HepG2 (cell line): Measurements from ENCODE around the gene UCKL1. TPM values are rescaled to one million over a fixed set of nuclear protein-coding genes. Genes with fewer than 3 reads are reported as not detected.

Experiments used
- BCL3 ChIP-seq: sonication (generic); formaldehyde crosslinking; IDR thresholded peaks from 2 replicates; pipeline ENCODE4 v1.5.1; 2020; ENCODE audit warnings: mild to moderate bottlenecking, missing genetic modification reagents, moderate library complexity
- CERS6 ChIP-seq: sonication (generic); formaldehyde crosslinking; IDR thresholded peaks from 2 replicates; pipeline ENCODE4 v1.5.0; 2020; ENCODE audit warnings: missing genetic modification reagents
- GATAD2A ChIP-seq: IDR thresholded peaks from 2 replicates; pipeline ENCODE4 v1.6.1; 2016
- MIER3 ChIP-seq: IDR thresholded peaks from 2 replicates; pipeline ENCODE4 v1.6.1; 2016; ENCODE audit warnings: missing compliant biosample characterization, borderline replicate concordance
- MTF2 ChIP-seq: sonication (generic); formaldehyde crosslinking; IDR thresholded peaks from 2 replicates; pipeline ENCODE4 v1.5.0; 2020; ENCODE audit warnings: missing genetic modification reagents, borderline replicate concordance
- ONECUT2 ChIP-seq: sonication (generic); formaldehyde crosslinking; IDR thresholded peaks from 2 replicates; pipeline ENCODE4 v1.4.0; 2020; ENCODE audit warnings: missing genetic modification reagents
- POLR2G ChIP-seq: fragments of 200-400 bp; formaldehyde crosslinking; IDR thresholded peaks from 2 replicates; pipeline ENCODE4 v1.6.1; 2018; ENCODE audit warnings: mild to moderate bottlenecking, low read depth, low read length, moderate library complexity
- SP2 ChIP-seq: sonication (generic); formaldehyde crosslinking; IDR thresholded peaks from 2 replicates; pipeline ENCODE4 v1.5.1; 2020; ENCODE audit warnings: mild to moderate bottlenecking, missing genetic modification reagents
- TAF1 ChIP-seq: sonication (generic); formaldehyde crosslinking; IDR thresholded peaks from 2 replicates; pipeline ENCODE4 v1.4.0; 2020; ENCODE audit warnings: missing genetic modification reagents
- ZNF225 ChIP-seq: sonication (generic); formaldehyde crosslinking; IDR thresholded peaks from 2 replicates; pipeline ENCODE4 v1.4.0; 2020; ENCODE audit warnings: mild to moderate bottlenecking, missing genetic modification reagents
- ZNF280B ChIP-seq: sonication (generic); formaldehyde crosslinking; IDR thresholded peaks from 2 replicates; pipeline ENCODE4 v1.5.0; 2020; ENCODE audit warnings: missing genetic modification reagents, mild to moderate bottlenecking, borderline replicate concordance
- ZNF317 ChIP-seq: sonication (generic); formaldehyde crosslinking; IDR thresholded peaks from 2 replicates; pipeline ENCODE4 v1.5.0; 2020; ENCODE audit warnings: mild to moderate bottlenecking, missing genetic modification reagents
- ZNF639 ChIP-seq: conservative IDR thresholded peaks from 2 replicates; pipeline ENCODE4 v1.6.1; 2018; ENCODE audit warnings: missing genetic modification reagents
- ZNF687 ChIP-seq: sonication (generic); formaldehyde crosslinking; IDR thresholded peaks from 2 replicates; pipeline ENCODE4 v1.5.1; 2020; ENCODE audit warnings: mild to moderate bottlenecking, missing genetic modification reagents, moderate library complexity
- ZNF703 ChIP-seq: sonication (generic); formaldehyde crosslinking; IDR thresholded peaks from 2 replicates; pipeline ENCODE4 v1.5.1; 2020; ENCODE audit warnings: missing genetic modification reagents, mild to moderate bottlenecking, moderate library complexity, borderline replicate concordance
- ZNF704 ChIP-seq: sonication (generic); formaldehyde crosslinking; IDR thresholded peaks from 2 replicates; pipeline ENCODE4 v1.8.1; 2023; ENCODE audit warnings: mild to moderate bottlenecking, inconsistent platforms, moderate library complexity, missing genetic modification reagents, borderline replicate concordance
- ZSCAN9 ChIP-seq: IDR thresholded peaks from 2 replicates; pipeline ENCODE4 v1.6.1; 2016; ENCODE audit warnings: borderline replicate concordance
- polyA plus RNA-seq, 8 experiments: library from polyadenylated mRNA; depleted of rRNA in 3 of 8; stranded (reverse) in 7 of 8; unstranded in 1 of 8; fragments of >200 nt; fragmentation: Illumina TruSeq in 4 of 8; extraction: Trizol in 4 of 8; gene quantifications; 2 replicates each; pipeline versions ENCODE4 v1.2.1 to v1.2.3, GENCODE V29; 2011 to 2016; ENCODE audit warnings: low read depth in 4 of 8, missing spikeins in 1 of 8, mixed read lengths in 1 of 8; ENCODE audit not compliant: insufficient read depth in 1 of 8
- total RNA-seq, 5 experiments: library from RNA; depleted of rRNA; stranded (reverse); fragments of >200 nt; fragmentation: Illumina TruSeq; extraction: Trizol; gene quantifications; 2 replicates each; pipeline ENCODE4 v1.2.3, GENCODE V29; 2016; ENCODE audit warnings: low read depth in 1 of 5

Gene UCKL1
- total and polyA plus RNA-seq, 2 of the 13 experiments (the other 11 are each of a cell fraction or from before 2014, with no cell fraction given) = 50.2 to 126 TPM

- peak; percentile 99 for TF ChIP-seq ZNF639 (CRISPR knock-in tag)
- peak; percentile 84 for TF ChIP-seq GATAD2A (CRISPR knock-in tag)
- peak; percentile 52; the same call in 1 of the 2 replicates for TF ChIP-seq ZNF317 (CRISPR knock-in tag)
- TF ChIP-seq ZSCAN9 (CRISPR knock-in tag) = peak; percentile 85
- TF ChIP-seq ZNF687 = peak; percentile 88
- TF ChIP-seq POLR2G = peak; percentile 83
- TF ChIP-seq SP2 = no peak
- peak; percentile 78; the same call in 1 of the 2 replicates for TF ChIP-seq ZNF225
- TF ChIP-seq ZNF704 = no peak
- TF ChIP-seq ONECUT2 (CRISPR knock-in tag) = peak; percentile 57; the same call in 1 of the 2 replicates
- peak; percentile 80; the same call in 1 of the 2 replicates for TF ChIP-seq ZNF280B (CRISPR knock-in tag)
- TF ChIP-seq MIER3 (CRISPR knock-in tag) = peak; percentile 78; the same call in 1 of the 2 replicates
- TF ChIP-seq BCL3 (CRISPR knock-in tag) = peak; percentile 93
- TF ChIP-seq CERS6 (CRISPR knock-in tag) = peak; percentile 95
- peak; percentile 80 for TF ChIP-seq TAF1 (CRISPR knock-in tag)
- TF ChIP-seq MTF2 (CRISPR knock-in tag) = no peak
- peak; percentile 7; the same call in 1 of the 2 replicates for TF ChIP-seq ZNF703
These were observed 22.4 kb upstream of the UCKL1 start (continued) for GRCh38 chr20:63978319-63979228.
